PC-9 (cell line): ENCODE data around the gene SACS.

Experiments used
- CTCF ChIP-seq: fragments of 200-600 bp; sonication (generic); conservative IDR thresholded peaks from 2 replicates; pipeline ENCODE4 v1.6.1; 2017; ENCODE audit warnings: mixed run types, antibody characterized with exemption, mild to moderate bottlenecking, moderate library complexity
- EZH2 ChIP-seq: fragments of 200-600 bp; sonication (generic); IDR thresholded peaks from 2 replicates; pipeline ENCODE4 v1.8.0; 2017; ENCODE audit warnings: antibody characterized with exemption, low read depth

DNA sequence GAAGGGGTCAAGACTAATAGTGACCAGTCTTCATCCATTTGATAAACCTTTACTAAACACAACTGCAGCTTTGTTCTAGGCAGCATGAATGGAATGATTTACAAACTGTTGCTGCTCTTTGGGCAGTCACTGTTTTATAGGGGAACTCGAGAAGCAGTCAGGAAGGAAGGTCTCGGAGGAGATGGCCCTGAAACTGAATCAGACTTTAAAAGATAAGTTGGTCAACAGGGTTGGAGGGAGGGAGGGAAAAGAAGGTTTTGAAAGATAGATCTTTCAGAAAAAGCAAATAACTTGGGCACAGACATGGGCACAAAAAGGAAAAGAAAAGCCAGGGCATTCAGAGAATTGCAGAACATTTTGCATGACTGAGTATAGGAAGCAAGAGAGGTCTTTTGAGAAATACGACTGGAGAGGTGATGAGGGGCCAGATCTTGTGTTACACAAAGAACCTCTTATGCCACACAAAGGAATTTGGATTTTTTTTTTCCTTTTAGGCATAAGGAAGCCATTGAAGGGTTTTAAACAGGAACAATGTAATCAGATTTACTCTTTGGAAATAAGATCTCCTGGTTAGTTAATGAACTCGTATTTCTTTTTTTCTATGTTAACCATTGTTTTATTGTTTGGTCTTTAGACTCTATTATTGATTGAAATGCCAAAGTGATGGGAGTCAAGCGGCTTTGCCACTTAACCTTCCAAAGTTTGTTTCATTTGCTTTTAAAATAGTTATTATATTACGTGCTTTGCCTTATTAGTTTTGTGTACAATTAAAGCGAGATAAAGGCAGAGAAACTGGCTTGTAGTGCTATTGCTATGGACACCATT lies 37.5 kb upstream of the SACS start:
- TF ChIP-seq CTCF: no peak
- no peak for TF ChIP-seq EZH2
